Nephron progenitor cell (in vitro differentiated cells): ENCODE results near the gene KRTAP9-8.
"Not testable (repeated sequence)": the region's sequence is repeated elsewhere in the genome, so short reads cannot be mapped to it uniquely, and the experiment has no call there.

Experiments
- DNase-seq: peaks from one replicate; pipeline ENCODE4 v3.0.0; 2021
- H3K27ac Mint-ChIP-seq: 2 replicates; pipeline ENCODE4 v1.8.0; 2021; ENCODE audit warnings: mild to moderate bottlenecking, moderate library complexity, mixed read lengths
- H3K27me3 Mint-ChIP-seq: 2 replicates; pipeline ENCODE4 v1.8.0; 2021; ENCODE audit warnings: mild to moderate bottlenecking, low read depth, mixed read lengths; ENCODE audit not compliant: poor library complexity
- H3K36me3 Mint-ChIP-seq: 2 replicates; pipeline ENCODE4 v1.8.0; 2021; ENCODE audit warnings: low read depth, mixed read lengths
- H3K4me1 Mint-ChIP-seq: 2 replicates; pipeline ENCODE4 v1.8.0; 2021; ENCODE audit warnings: mixed read lengths
- H3K4me3 Mint-ChIP-seq: 2 replicates; pipeline ENCODE4 v1.8.0; 2021; ENCODE audit warnings: mild to moderate bottlenecking, moderate library complexity, mixed read lengths
- H3K9me3 Mint-ChIP-seq: 2 replicates; pipeline ENCODE4 v1.8.0; 2021; ENCODE audit warnings: mild to moderate bottlenecking, moderate library complexity, mixed read lengths
- TF ChIP-seq, protein P1 (sequence below): fragments of 200-600 bp; sonication (generic); IDR thresholded peaks from 2 replicates; pipeline ENCODE4 v1.5.0; 2021; ENCODE audit warnings: antibody characterized with exemption

KRTAP9-8 gene

DNA sequence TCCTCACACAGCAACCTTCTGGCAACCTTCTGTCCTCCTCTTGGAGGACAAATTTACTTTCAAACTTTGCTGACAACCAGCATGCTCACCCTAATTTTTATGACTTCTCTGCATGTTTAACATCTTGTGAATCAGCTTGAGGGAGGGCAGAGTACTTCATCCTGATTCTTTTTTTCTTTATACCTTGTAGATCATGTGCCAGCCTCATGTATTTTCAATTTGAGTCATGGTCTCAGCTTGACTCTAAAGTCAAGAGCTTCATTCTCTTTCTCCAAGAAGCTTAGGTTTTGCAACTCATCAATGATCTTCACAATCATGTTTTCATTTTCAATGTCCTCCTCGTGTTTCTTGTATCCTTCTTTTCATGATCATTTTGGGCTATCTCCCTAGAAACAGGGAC lies 34.1 kb downstream of the KRTAP9-8 start:
- no peaks in the 10 kb centered on the region for H3K36me3 Mint-ChIP-seq
- H3K9me3 Mint-ChIP-seq, result no peaks in the 10 kb centered on the region
- no peak overlapping the region for H3K4me3 Mint-ChIP-seq
- H3K4me1 Mint-ChIP-seq, result no peaks in the 10 kb centered on the region
- DNase-seq, result no peak
- H3K27me3 Mint-ChIP-seq, result peaks cover 5% of the 10 kb centered on the region
- TF ChIP-seq, protein P1, sequence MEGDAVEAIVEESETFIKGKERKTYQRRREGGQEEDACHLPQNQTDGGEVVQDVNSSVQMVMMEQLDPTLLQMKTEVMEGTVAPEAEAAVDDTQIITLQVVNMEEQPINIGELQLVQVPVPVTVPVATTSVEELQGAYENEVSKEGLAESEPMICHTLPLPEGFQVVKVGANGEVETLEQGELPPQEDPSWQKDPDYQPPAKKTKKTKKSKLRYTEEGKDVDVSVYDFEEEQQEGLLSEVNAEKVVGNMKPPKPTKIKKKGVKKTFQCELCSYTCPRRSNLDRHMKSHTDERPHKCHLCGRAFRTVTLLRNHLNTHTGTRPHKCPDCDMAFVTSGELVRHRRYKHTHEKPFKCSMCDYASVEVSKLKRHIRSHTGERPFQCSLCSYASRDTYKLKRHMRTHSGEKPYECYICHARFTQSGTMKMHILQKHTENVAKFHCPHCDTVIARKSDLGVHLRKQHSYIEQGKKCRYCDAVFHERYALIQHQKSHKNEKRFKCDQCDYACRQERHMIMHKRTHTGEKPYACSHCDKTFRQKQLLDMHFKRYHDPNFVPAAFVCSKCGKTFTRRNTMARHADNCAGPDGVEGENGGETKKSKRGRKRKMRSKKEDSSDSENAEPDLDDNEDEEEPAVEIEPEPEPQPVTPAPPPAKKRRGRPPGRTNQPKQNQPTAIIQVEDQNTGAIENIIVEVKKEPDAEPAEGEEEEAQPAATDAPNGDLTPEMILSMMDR, result no peak
- H3K27ac Mint-ChIP-seq, result no peak overlapping the region

DNA sequence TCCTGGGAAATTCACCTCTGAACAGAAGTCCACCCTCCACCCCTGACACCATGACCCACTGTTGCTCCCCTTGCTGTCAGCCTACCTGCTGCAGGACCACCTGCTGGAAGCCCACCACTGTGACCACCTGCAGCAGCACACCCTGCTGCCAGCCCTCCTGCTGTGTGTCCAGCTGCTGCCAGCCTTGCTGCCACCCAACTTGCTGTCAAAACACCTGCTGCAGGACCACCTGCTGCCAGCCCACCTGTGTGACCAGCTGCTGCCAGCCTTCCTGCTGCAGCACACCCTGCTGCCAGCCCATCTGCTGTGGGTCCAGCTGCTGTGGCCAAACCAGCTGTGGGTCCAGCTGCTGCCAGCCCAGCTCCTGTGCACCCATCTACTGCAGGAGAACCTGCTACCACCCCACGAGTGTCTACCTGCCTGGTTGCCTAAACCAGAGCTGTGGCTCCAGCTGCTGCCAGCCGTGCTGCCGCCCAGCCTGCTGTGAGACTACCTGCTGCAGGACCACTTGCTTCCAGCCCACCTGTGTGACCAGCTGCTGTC lies 37.9 kb downstream of the KRTAP9-8 start, which contains the start of gene KRTAP9-7:
Gene KRTAP9-7, plus strand, starts transcription at position 51 of the 543 bp plus-strand sequence. Its CDS starts 0 bp downstream, at position 51.
- H3K36me3 Mint-ChIP-seq, H3K4me3 Mint-ChIP-seq, DNase-seq, H3K9me3 Mint-ChIP-seq, H3K27ac Mint-ChIP-seq, H3K4me1 Mint-ChIP-seq: not testable (repeated sequence)
- H3K27me3 Mint-ChIP-seq, result peaks cover 16% of the 10 kb centered on the region

DNA sequence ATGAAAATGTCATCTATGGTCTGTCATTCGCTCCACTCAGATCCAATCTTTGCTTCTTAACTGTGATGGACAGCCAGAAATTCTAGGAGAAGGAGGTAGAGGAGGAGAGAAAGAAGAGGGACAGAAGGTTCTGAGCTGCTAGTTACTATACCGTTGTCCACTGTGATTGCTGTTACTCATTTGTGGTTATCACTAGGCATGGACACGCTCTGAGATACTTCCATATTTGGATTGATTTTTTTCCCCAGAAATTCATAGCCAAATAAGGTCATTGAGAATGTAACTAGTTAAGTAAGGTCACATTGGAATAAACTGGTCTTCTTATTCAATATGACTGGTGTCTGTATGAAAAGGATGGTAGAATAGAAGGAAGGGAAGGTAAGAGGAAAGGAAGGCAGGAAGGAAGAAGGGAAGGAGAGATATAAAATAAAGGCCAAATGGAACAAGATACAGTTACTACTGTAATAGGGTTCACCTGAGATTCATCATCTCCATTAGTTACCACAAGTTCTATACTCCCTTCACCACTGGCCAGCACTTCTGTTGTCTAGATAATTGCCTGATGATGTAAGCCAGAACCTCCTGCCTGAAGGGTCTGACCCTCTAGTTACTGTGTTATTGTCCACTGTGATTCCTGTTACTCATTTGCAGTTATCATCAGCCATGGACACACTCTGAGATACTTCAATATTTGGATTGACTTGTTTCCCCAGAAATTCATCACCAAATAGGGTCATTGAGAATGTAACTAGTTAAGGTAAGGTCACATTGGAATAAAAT lies 40.6 kb downstream of the KRTAP9-8 start:
- H3K27ac Mint-ChIP-seq, result no peak overlapping the region
- peaks cover 16% of the 10 kb centered on the region for H3K27me3 Mint-ChIP-seq
- no peaks in the 10 kb centered on the region for H3K36me3 Mint-ChIP-seq
- H3K9me3 Mint-ChIP-seq, result no peaks in the 10 kb centered on the region
- DNase-seq, result no peak
- no peak overlapping the region for H3K4me3 Mint-ChIP-seq
- TF ChIP-seq, protein P1, result no peak
- H3K4me1 Mint-ChIP-seq, result no peaks in the 10 kb centered on the region

- peaks cover 8% of the 10 kb centered on the region for H3K27me3 Mint-ChIP-seq
- no peak overlapping the region for H3K27ac Mint-ChIP-seq
- TF ChIP-seq, protein P1, result no peak
- no peaks in the 10 kb centered on the region for H3K4me1 Mint-ChIP-seq
- no peaks in the 10 kb centered on the region for H3K9me3 Mint-ChIP-seq
- H3K36me3 Mint-ChIP-seq, result no peaks in the 10 kb centered on the region
- no peak for DNase-seq
- no peak overlapping the region for H3K4me3 Mint-ChIP-seq
Observed at GRCh38 chr17:41284043-41284442, 46.2 kb downstream of the KRTAP9-8 start.

DNA sequence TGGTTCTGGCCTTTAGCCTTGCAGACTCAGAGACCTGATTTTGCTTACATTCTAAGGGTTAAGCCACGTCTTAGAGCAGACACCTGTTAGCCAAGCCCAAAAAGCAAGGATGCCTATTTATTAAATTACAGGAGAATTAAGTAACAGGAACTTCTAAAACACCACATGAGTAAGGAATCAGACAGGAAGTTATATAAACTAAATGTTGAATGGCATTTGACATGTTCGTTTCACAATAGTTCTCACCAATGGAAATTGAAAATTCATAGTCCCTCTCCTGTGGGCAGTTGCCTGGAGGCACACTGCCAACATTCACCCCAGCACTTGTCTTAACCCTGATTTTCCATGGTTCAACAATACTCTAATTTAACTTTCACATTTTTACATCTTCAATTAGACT lies 46.7 kb downstream of the KRTAP9-8 start:
- Mint-ChIP-seq H3K36me3 (no peaks in the 10 kb centered on the region), H3K4me3 (no peak overlapping the region), H3K9me3 (no peaks in the 10 kb centered on the region), H3K4me1 (no peaks in the 10 kb centered on the region), H3K27me3 (peaks cover 8% of the 10 kb centered on the region), H3K27ac (no peak overlapping the region)
- no peak for DNase-seq
- TF ChIP-seq, protein P1, result no peak

DNA sequence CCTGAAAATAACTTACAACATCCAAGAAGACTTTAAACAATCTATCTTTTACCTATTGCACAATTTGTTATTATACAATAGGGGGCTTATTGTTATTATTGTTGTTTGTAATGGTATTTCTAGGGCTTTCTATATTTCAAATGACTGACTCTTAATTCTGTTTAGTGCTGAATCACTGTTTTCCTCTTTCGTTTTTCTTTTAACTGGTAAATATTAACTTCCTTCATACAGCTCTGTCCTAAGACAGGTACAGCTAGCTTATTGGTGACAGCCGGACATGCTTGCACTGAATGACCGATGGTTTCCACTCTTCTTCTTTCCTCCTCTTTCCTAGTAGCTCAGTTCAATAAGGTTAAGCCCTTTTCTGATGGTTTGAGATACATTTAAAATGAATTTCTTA lies 49.3 kb downstream of the KRTAP9-8 start:
- H3K27ac Mint-ChIP-seq, result no peak overlapping the region
- no peaks in the 10 kb centered on the region for H3K36me3 Mint-ChIP-seq
- no peak overlapping the region for H3K4me3 Mint-ChIP-seq
- no peaks in the 10 kb centered on the region for H3K9me3 Mint-ChIP-seq
- TF ChIP-seq, protein P1, result no peak
- no peaks in the 10 kb centered on the region for H3K4me1 Mint-ChIP-seq
- H3K27me3 Mint-ChIP-seq, result peaks cover 10% of the 10 kb centered on the region
- no peak for DNase-seq
